Lower leg skin (tissue), 3 donors: ENCODE results near the gene JAML.

Experiments used
- POLR2A ChIP-seq, 2 donors: fragments of 450-650 bp; IDR thresholded peaks; one replicate each; pipeline ENCODE4 v1.6.1; 2016 to 2017; ENCODE audit warnings: antibody characterized with exemption in 2 of 2, mild to moderate bottlenecking in 1 of 2, moderate library complexity in 1 of 2
- TF ChIP-seq, protein P1 (sequence below), 3 donors: fragments of 450-650 bp; IDR thresholded peaks; one replicate each; pipeline ENCODE4 v1.5.1; 2016; ENCODE audit warnings: antibody characterized with exemption in 3 of 3, mild to moderate bottlenecking in 3 of 3, moderate library complexity in 2 of 3

DNA sequence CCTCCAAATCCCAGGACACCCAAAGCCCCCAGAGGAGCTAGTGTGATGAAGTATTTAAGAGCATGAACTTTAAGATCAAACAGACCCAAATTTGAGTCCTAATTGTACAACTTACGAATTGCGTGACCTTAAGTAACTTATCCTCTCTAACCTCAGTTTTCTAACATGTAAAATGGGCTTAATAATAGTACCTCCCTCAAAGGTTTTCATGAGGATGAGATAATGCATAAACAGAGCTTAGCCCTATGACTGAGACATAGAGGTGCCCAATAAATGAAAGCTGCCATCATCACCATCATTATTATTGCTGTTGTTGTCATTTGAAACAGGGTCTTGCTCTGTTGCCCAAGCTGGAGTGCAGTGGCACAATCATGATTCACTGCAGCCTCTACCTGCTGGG, 57.6 kb downstream of the JAML start:
- TF ChIP-seq, protein P1, sequence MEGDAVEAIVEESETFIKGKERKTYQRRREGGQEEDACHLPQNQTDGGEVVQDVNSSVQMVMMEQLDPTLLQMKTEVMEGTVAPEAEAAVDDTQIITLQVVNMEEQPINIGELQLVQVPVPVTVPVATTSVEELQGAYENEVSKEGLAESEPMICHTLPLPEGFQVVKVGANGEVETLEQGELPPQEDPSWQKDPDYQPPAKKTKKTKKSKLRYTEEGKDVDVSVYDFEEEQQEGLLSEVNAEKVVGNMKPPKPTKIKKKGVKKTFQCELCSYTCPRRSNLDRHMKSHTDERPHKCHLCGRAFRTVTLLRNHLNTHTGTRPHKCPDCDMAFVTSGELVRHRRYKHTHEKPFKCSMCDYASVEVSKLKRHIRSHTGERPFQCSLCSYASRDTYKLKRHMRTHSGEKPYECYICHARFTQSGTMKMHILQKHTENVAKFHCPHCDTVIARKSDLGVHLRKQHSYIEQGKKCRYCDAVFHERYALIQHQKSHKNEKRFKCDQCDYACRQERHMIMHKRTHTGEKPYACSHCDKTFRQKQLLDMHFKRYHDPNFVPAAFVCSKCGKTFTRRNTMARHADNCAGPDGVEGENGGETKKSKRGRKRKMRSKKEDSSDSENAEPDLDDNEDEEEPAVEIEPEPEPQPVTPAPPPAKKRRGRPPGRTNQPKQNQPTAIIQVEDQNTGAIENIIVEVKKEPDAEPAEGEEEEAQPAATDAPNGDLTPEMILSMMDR (IDR thresholded peaks at IDR 0.05), result no peak
- no peak for TF ChIP-seq POLR2A (IDR thresholded peaks at IDR 0.05)
